Bronchial epithelial cell (primary cell): Measurements from ENCODE around the gene CDH2. TPM values are rescaled to one million over a fixed set of nuclear protein-coding genes. Genes with fewer than 3 reads are reported as not detected.

Experiments used
- DNase-seq: peaks from one replicate; pipeline ENCODE4 v3.0.0-alpha.2; 2010; ENCODE audit warnings: low read depth
- FAIRE-seq: peaks from 2 replicates; lab custom pipeline; 2011; peaks lifted over from hg19 to GRCh38; lab: Jason Lieb, UNC
- H3K27me3 ChIP-seq: 2 replicates; pipeline ENCODE4 v1.5.1; 2011; ENCODE audit warnings: low read length; ENCODE audit not compliant: control insufficient read depth, insufficient read depth
- H3K36me3 ChIP-seq: 2 replicates; pipeline ENCODE4 v1.5.1; 2011; ENCODE audit warnings: low read length; ENCODE audit not compliant: control insufficient read depth, insufficient read depth
- H3K4me3 ChIP-seq: 2 replicates; pipeline ENCODE4 v1.5.1; 2011; ENCODE audit warnings: mild to moderate bottlenecking, low read depth, low read length, control low read depth
- CTCF ChIP-seq: IDR thresholded peaks from 2 replicates; pipeline ENCODE4 v1.5.1; 2011; ENCODE audit warnings: mild to moderate bottlenecking, moderate library complexity, low read length, control low read depth, inconsistent platforms; ENCODE audit not compliant: insufficient read depth, severe bottlenecking
- total RNA-seq: library from RNA; depleted of rRNA; stranded (reverse); fragments of >200 nt; gene quantifications from 2 replicates; pipeline ENCODE4 v1.2.1, GENCODE V29; 2014

CDH2 gene
- total RNA-seq, 1 donor from 2014 or later = 0.79 TPM

GRCh38 chr18:28091197-28091596 is 85.7 kb downstream of the CDH2 start:
- H3K27me3 ChIP-seq = no peaks in the 10 kb centered on the region
- no peak for TF ChIP-seq CTCF
- DNase-seq (no peak), FAIRE-seq (no peak)
- no peaks in the 10 kb centered on the region for H3K36me3 ChIP-seq
- H3K4me3 ChIP-seq = no peak overlapping the region

- H3K4me3 ChIP-seq = no peak overlapping the region
- DNase-seq (no peak), FAIRE-seq (no peak)
- H3K36me3 ChIP-seq = no peaks in the 10 kb centered on the region
- TF ChIP-seq CTCF = no peak
- H3K27me3 ChIP-seq = no peaks in the 10 kb centered on the region
Observed at GRCh38 chr18:28088477-28088876, 88.5 kb downstream of the CDH2 start.

- no peaks in the 10 kb centered on the region for H3K36me3 ChIP-seq
- H3K4me3 ChIP-seq = no peak overlapping the region
- no peak for TF ChIP-seq CTCF
- H3K27me3 ChIP-seq = no peaks in the 10 kb centered on the region
- FAIRE-seq = no peak
- DNase-seq = no peak
Observed at GRCh38 chr18:28086670-28087552, 90.0 kb downstream of the CDH2 start.

- TF ChIP-seq CTCF = no peak
- DNase-seq (no peak), FAIRE-seq (no peak)
- Histone ChIP-seq H3K4me3 (no peak overlapping the region), H3K36me3 (no peaks in the 10 kb centered on the region), H3K27me3 (no peaks in the 10 kb centered on the region)
Observed at GRCh38 chr18:28081516-28081915, 95.4 kb downstream of the CDH2 start.

- Histone ChIP-seq H3K36me3 (no peaks in the 10 kb centered on the region), H3K4me3 (no peak overlapping the region), H3K27me3 (no peaks in the 10 kb centered on the region)
- FAIRE-seq = no peak
- no peak for TF ChIP-seq CTCF
- no peak for DNase-seq
Observed at GRCh38 chr18:28080876-28081300, 96.0 kb downstream of the CDH2 start.

GRCh38 chr18:28079883-28080282 is 97.0 kb downstream of the CDH2 start:
- FAIRE-seq = no peak
- Histone ChIP-seq H3K27me3 (no peaks in the 10 kb centered on the region), H3K36me3 (no peaks in the 10 kb centered on the region), H3K4me3 (no peak overlapping the region)
- no peak for TF ChIP-seq CTCF
- no peak for DNase-seq
